ENCODE measurements around the gene MASP1.

The MASP1 gene

GRCh38 chr3:187319699-187320302 is 28.3 kb upstream of the MASP1 start:
- Histone ChIP-seq H3K27me3 (ENCODE audit: control insufficient read depth in 1 of 2, insufficient read depth in 2 of 2, low read length in 2 of 2) (peaks cover 1 to 5% of the 10 kb centered on the region in 2 donors), H3K27ac (ENCODE audit: low read depth, low read length) (no peak overlapping the region), H3K9ac (ENCODE audit: low read depth in 1 of 2, low read length in 2 of 2) (no peak overlapping the region)

DNA sequence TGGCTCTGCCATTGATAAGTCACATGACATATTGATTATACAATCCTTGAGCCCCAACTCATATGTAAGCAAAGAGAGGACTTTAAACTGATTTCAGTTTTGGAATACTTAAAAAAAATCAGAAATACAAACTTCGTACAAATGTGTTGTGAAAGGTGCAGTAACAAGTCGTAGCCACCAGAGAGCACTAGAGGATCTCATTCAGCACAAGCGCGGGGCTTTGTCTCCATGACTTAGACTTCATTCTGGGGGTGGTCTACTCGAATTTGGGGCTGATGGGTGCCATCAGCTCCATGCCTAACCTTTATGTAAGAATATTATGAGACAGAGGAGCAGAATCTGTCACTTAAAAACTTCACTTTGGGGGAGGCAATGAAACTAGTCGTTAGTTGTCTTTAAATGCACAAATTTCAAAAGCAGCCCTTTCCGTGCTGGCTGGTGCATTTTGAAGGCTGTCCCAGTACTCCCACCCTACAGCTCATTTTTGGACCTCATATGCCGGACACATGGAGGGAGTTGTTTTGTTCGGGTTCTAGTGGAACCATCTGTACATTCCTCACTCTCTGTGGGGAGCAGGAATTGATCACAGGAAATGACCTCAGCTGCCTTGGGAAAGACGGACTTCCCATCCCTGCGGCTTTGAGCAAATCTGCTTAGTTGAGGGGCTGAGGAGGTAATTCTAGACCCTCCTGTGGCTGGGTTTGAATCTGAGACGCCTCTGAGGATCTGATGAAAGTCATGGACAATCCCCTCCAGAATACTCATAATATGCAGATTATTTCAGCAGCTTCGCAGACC is 27.5 kb upstream of the MASP1 start:
- Histone ChIP-seq H3K4me1 (ENCODE audit: control insufficient read depth in 1 of 2, insufficient read depth in 2 of 2, low read length in 2 of 2) (peaks cover 6 to 11% of the 10 kb centered on the region in 2 donors), H3K4me3 (ENCODE audit: low read depth in 1 of 2, low read length in 2 of 2) (peak overlapping the region; percentile 13 to 28), H3K27me3 (ENCODE audit: control insufficient read depth in 1 of 2, insufficient read depth in 2 of 2, low read length in 2 of 2) (peaks cover 5 to 9% of the 10 kb centered on the region in 2 donors), H3K36me3 (ENCODE audit: control insufficient read depth in 1 of 2, insufficient read depth in 2 of 2, low read length in 2 of 2) (no peaks in the 10 kb centered on the region), H3K9ac (ENCODE audit: low read depth in 1 of 2, low read length in 2 of 2) (no peak overlapping the region), H3K9me3 (ENCODE audit: control insufficient read depth in 1 of 2, low read length in 2 of 2) (no peaks in the 10 kb centered on the region), H3K27ac (ENCODE audit: low read depth, low read length) (no peak overlapping the region)

More at GRCh38 chr3:187319699-187320302, 28.3 kb upstream of the MASP1 start:
- no peaks in the 10 kb centered on the region for H3K9me3 ChIP-seq (ENCODE audit: control insufficient read depth in 1 of 2, low read length in 2 of 2)
- H3K36me3 ChIP-seq (ENCODE audit: control insufficient read depth in 1 of 2, insufficient read depth in 2 of 2, low read length in 2 of 2): no peaks in the 10 kb centered on the region
- no peak overlapping the region for H3K4me3 ChIP-seq (ENCODE audit: low read depth in 1 of 2, low read length in 2 of 2)
- H3K4me1 ChIP-seq (ENCODE audit: control insufficient read depth in 1 of 2, insufficient read depth in 2 of 2, low read length in 2 of 2): peaks cover 6 to 11% of the 10 kb centered on the region in 2 donors

GRCh38 chr3:187315872-187316271 is 24.3 kb upstream of the MASP1 start:
- peaks cover 0 to 6% of the 10 kb centered on the region in 2 donors for H3K4me1 ChIP-seq (ENCODE audit: control insufficient read depth in 1 of 2, insufficient read depth in 2 of 2, low read length in 2 of 2)
- no peak overlapping the region for H3K27ac ChIP-seq (ENCODE audit: low read depth, low read length)
- H3K4me3 ChIP-seq (ENCODE audit: low read depth in 1 of 2, low read length in 2 of 2): no peak overlapping the region
- peaks cover 5 to 13% of the 10 kb centered on the region in 2 donors for H3K27me3 ChIP-seq (ENCODE audit: control insufficient read depth in 1 of 2, insufficient read depth in 2 of 2, low read length in 2 of 2)
- no peaks in the 10 kb centered on the region for H3K36me3 ChIP-seq (ENCODE audit: control insufficient read depth in 1 of 2, insufficient read depth in 2 of 2, low read length in 2 of 2)
- H3K9me3 ChIP-seq (ENCODE audit: control insufficient read depth in 1 of 2, low read length in 2 of 2): no peaks in the 10 kb centered on the region
- H3K9ac ChIP-seq (ENCODE audit: low read depth in 1 of 2, low read length in 2 of 2): no peak overlapping the region

GRCh38 chr3:187314176-187314575 is 22.6 kb upstream of the MASP1 start:
- no peak overlapping the region for H3K9ac ChIP-seq (ENCODE audit: low read depth in 1 of 2, low read length in 2 of 2)
- no peak overlapping the region for H3K27ac ChIP-seq (ENCODE audit: low read depth, low read length)
- peaks cover 5 to 13% of the 10 kb centered on the region in 2 donors for H3K27me3 ChIP-seq (ENCODE audit: control insufficient read depth in 1 of 2, insufficient read depth in 2 of 2, low read length in 2 of 2)
- H3K4me3 ChIP-seq (ENCODE audit: low read depth in 1 of 2, low read length in 2 of 2): no peak overlapping the region
- no peaks in the 10 kb centered on the region for H3K36me3 ChIP-seq (ENCODE audit: control insufficient read depth in 1 of 2, insufficient read depth in 2 of 2, low read length in 2 of 2)
- peaks cover 0 to 3% of the 10 kb centered on the region in 2 donors for H3K4me1 ChIP-seq (ENCODE audit: control insufficient read depth in 1 of 2, insufficient read depth in 2 of 2, low read length in 2 of 2)
- H3K9me3 ChIP-seq (ENCODE audit: control insufficient read depth in 1 of 2, low read length in 2 of 2): no peaks in the 10 kb centered on the region

GRCh38 chr3:187310954-187311470 is 19.5 kb upstream of the MASP1 start:
- no peaks in the 10 kb centered on the region for H3K4me1 ChIP-seq (ENCODE audit: control insufficient read depth in 1 of 2, insufficient read depth in 2 of 2, low read length in 2 of 2)
- no peak overlapping the region for H3K27ac ChIP-seq (ENCODE audit: low read depth, low read length)
- H3K9ac ChIP-seq (ENCODE audit: low read depth in 1 of 2, low read length in 2 of 2): no peak overlapping the region
- peaks cover 5 to 13% of the 10 kb centered on the region in 2 donors for H3K27me3 ChIP-seq (ENCODE audit: control insufficient read depth in 1 of 2, insufficient read depth in 2 of 2, low read length in 2 of 2)
- H3K36me3 ChIP-seq (ENCODE audit: control insufficient read depth in 1 of 2, insufficient read depth in 2 of 2, low read length in 2 of 2): no peaks in the 10 kb centered on the region
- H3K4me3 ChIP-seq (ENCODE audit: low read depth in 1 of 2, low read length in 2 of 2): no peak overlapping the region
- no peaks in the 10 kb centered on the region for H3K9me3 ChIP-seq (ENCODE audit: control insufficient read depth in 1 of 2, low read length in 2 of 2)

DNA sequence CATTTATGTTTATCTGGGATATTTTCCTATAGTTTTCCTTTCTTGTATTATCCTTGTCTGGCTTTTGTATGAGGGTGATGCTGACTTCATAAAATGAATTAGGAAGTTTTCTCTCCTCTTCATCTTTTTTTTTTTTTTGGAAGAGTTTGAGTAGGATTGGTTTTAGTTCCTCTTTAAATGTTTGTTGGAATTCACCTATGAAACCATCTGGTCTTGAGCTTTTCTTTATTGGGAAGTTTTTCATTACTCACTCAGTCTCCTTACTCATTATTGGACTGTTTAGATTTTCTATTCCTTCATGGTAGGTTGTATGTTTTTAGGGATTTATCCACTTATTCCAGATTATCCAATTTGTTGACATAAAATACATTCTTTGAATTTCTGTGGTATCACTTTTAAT is 18.7 kb upstream of the MASP1 start:
- Histone ChIP-seq H3K36me3 (ENCODE audit: control insufficient read depth in 1 of 2, insufficient read depth in 2 of 2, low read length in 2 of 2) (no peaks in the 10 kb centered on the region), H3K4me1 (ENCODE audit: control insufficient read depth in 1 of 2, insufficient read depth in 2 of 2, low read length in 2 of 2) (no peaks in the 10 kb centered on the region), H3K9ac (ENCODE audit: low read depth in 1 of 2, low read length in 2 of 2) (no peak overlapping the region), H3K9me3 (ENCODE audit: control insufficient read depth in 1 of 2, low read length in 2 of 2) (no peaks in the 10 kb centered on the region), H3K27ac (ENCODE audit: low read depth, low read length) (no peak overlapping the region), H3K4me3 (ENCODE audit: low read depth in 1 of 2, low read length in 2 of 2) (no peak overlapping the region), H3K27me3 (ENCODE audit: control insufficient read depth in 1 of 2, insufficient read depth in 2 of 2, low read length in 2 of 2) (peaks cover 5 to 13% of the 10 kb centered on the region in 2 donors)

GRCh38 chr3:187305881-187306280 is 14.3 kb upstream of the MASP1 start:
- no peak overlapping the region for H3K4me3 ChIP-seq (ENCODE audit: low read depth in 1 of 2, low read length in 2 of 2)
- H3K9me3 ChIP-seq (ENCODE audit: control insufficient read depth in 1 of 2, low read length in 2 of 2): no peaks in the 10 kb centered on the region
- no peak overlapping the region for H3K27ac ChIP-seq (ENCODE audit: low read depth, low read length)
- no peaks in the 10 kb centered on the region for H3K4me1 ChIP-seq (ENCODE audit: control insufficient read depth in 1 of 2, insufficient read depth in 2 of 2, low read length in 2 of 2)
- no peaks in the 10 kb centered on the region for H3K27me3 ChIP-seq (ENCODE audit: control insufficient read depth in 1 of 2, insufficient read depth in 2 of 2, low read length in 2 of 2)
- no peaks in the 10 kb centered on the region for H3K36me3 ChIP-seq (ENCODE audit: control insufficient read depth in 1 of 2, insufficient read depth in 2 of 2, low read length in 2 of 2)
- H3K9ac ChIP-seq (ENCODE audit: low read depth in 1 of 2, low read length in 2 of 2): no peak overlapping the region

DNA sequence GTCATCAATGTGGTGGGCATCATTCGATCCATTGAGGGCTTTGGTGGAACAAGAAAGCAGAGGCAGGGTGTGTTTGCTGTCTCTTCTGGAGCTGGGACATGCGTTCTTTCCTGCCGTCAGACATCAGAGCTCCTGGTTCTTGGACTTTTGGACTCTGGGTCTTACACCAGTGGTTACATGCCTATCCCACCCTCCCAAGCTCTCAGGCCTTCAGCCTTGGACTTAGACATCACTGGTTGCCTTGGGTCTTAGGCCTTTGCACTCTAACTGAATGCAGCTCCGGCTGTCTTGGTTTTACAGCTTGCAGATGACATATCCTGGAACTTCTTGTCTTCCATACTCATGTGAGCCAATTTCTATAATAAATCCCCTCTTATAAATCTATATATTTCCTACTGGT is 8.1 kb upstream of the MASP1 start:
- no peaks in the 10 kb centered on the region for H3K27me3 ChIP-seq (ENCODE audit: control insufficient read depth in 1 of 2, insufficient read depth in 2 of 2, low read length in 2 of 2)
- H3K9ac ChIP-seq (ENCODE audit: low read depth in 1 of 2, low read length in 2 of 2): no peak overlapping the region
- H3K36me3 ChIP-seq (ENCODE audit: control insufficient read depth in 1 of 2, insufficient read depth in 2 of 2, low read length in 2 of 2): no peaks in the 10 kb centered on the region

GRCh38 chr3:187296911-187297310 is 5.4 kb upstream of the MASP1 start:
- no peaks in the 10 kb centered on the region for H3K9me3 ChIP-seq (ENCODE audit: control insufficient read depth in 1 of 2, low read length in 2 of 2)
- H3K36me3 ChIP-seq (ENCODE audit: control insufficient read depth in 1 of 2, insufficient read depth in 2 of 2, low read length in 2 of 2): no peaks in the 10 kb centered on the region
- H3K27ac ChIP-seq (ENCODE audit: low read depth, low read length): no peak overlapping the region
- no peak overlapping the region for H3K4me3 ChIP-seq (ENCODE audit: low read depth in 1 of 2, low read length in 2 of 2)
- no peak overlapping the region for H3K9ac ChIP-seq (ENCODE audit: low read depth in 1 of 2, low read length in 2 of 2)
- H3K4me1 ChIP-seq (ENCODE audit: control insufficient read depth in 1 of 2, insufficient read depth in 2 of 2, low read length in 2 of 2): no peaks in the 10 kb centered on the region
- no peaks in the 10 kb centered on the region for H3K27me3 ChIP-seq (ENCODE audit: control insufficient read depth in 1 of 2, insufficient read depth in 2 of 2, low read length in 2 of 2)

More for the DNA sequence above, 8.1 kb upstream of the MASP1 start:
- no peak overlapping the region for H3K4me3 ChIP-seq (ENCODE audit: low read depth in 1 of 2, low read length in 2 of 2)
- no peaks in the 10 kb centered on the region for H3K4me1 ChIP-seq (ENCODE audit: control insufficient read depth in 1 of 2, insufficient read depth in 2 of 2, low read length in 2 of 2)
- H3K27ac ChIP-seq (ENCODE audit: low read depth, low read length): no peak overlapping the region
- H3K9me3 ChIP-seq (ENCODE audit: control insufficient read depth in 1 of 2, low read length in 2 of 2): no peaks in the 10 kb centered on the region

DNA sequence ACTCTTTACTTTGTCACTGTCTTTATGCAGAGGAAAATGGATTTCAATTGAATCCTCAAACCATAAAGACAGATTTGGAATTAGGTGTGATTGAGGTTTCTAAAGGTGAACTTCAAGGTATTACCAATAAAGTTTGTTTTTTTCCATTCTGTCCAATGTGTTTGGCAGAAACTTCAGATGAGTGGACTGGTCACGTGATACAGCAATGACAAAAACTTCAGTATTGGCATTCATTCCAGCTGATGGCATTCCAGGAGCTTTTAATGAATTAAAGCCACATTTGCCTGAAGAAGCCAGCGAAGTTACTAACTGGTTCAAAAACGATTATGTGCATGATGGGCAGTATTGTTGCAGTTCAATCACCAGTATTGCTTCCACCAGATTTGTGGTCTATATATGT is 4.5 kb upstream of the MASP1 start:
- H3K27ac ChIP-seq (ENCODE audit: low read depth, low read length): no peak overlapping the region
- H3K36me3 ChIP-seq (ENCODE audit: control insufficient read depth in 1 of 2, insufficient read depth in 2 of 2, low read length in 2 of 2): no peaks in the 10 kb centered on the region
- H3K4me3 ChIP-seq (ENCODE audit: low read depth in 1 of 2, low read length in 2 of 2): no peak overlapping the region
- no peaks in the 10 kb centered on the region for H3K9me3 ChIP-seq (ENCODE audit: control insufficient read depth in 1 of 2, low read length in 2 of 2)
- no peak overlapping the region for H3K9ac ChIP-seq (ENCODE audit: low read depth in 1 of 2, low read length in 2 of 2)
- H3K27me3 ChIP-seq (ENCODE audit: control insufficient read depth in 1 of 2, insufficient read depth in 2 of 2, low read length in 2 of 2): no peaks in the 10 kb centered on the region
- no peaks in the 10 kb centered on the region for H3K4me1 ChIP-seq (ENCODE audit: control insufficient read depth in 1 of 2, insufficient read depth in 2 of 2, low read length in 2 of 2)

Data from duodenal mucosa (tissue), 2 donors.